BLaER1 (cell line): ENCODE measurements around the gene BACH2.

ENCODE experiments used
- H3K27ac ChIP-seq: shearing (Covaris generic); formaldehyde crosslinking; 2 replicates; pipeline ENCODE4 v1.8.1; 2022
- H3K27me3 ChIP-seq: shearing (Covaris generic); formaldehyde crosslinking; 2 replicates; pipeline ENCODE4 v1.8.1; 2022
- H3K36me3 ChIP-seq: shearing (Covaris generic); formaldehyde crosslinking; 2 replicates; pipeline ENCODE4 v1.8.1; 2022
- H3K4me1 ChIP-seq: shearing (Covaris generic); formaldehyde crosslinking; 2 replicates; pipeline ENCODE4 v1.8.1; 2022
- H3K4me2 ChIP-seq: shearing (Covaris generic); formaldehyde crosslinking; 2 replicates; pipeline ENCODE4 v1.8.1; 2022
- H3K4me3 ChIP-seq: shearing (Covaris generic); formaldehyde crosslinking; 2 replicates; pipeline ENCODE4 v1.8.1; 2022
- H3K9ac ChIP-seq: shearing (Covaris generic); formaldehyde crosslinking; 2 replicates; pipeline ENCODE4 v1.8.1; 2022
- H3K9me3 ChIP-seq: shearing (Covaris generic); formaldehyde crosslinking; 2 replicates; pipeline ENCODE4 v1.8.1; 2022
- H4K20me1 ChIP-seq: shearing (Covaris generic); formaldehyde crosslinking; 2 replicates; pipeline ENCODE4 v1.8.1; 2022
- Cebpa-rat ChIP-seq: shearing (Covaris generic); IDR thresholded peaks from 2 replicates; pipeline ENCODE4 v1.8.1; 2022

BACH2 gene

GRCh38 chr6:90303039-90303438, 6.4 kb upstream of the BACH2 start:
- Histone ChIP-seq H4K20me1 (no peaks in the 10 kb centered on the region), H3K9me3 (no peaks in the 10 kb centered on the region), H3K4me2 (peak overlapping the region; percentile 43; the same call in 1 of the 2 replicates), H3K27me3 (no peaks in the 10 kb centered on the region), H3K4me1 (peaks cover 37% of the 10 kb centered on the region), H3K36me3 (no peaks in the 10 kb centered on the region), H3K9ac (no peak overlapping the region), H3K27ac (no peak overlapping the region), H3K4me3 (no peak overlapping the region)
- TF ChIP-seq Cebpa-rat, result no peak

- H3K4me1 ChIP-seq, result peaks cover 44% of the 10 kb centered on the region
- no peaks in the 10 kb centered on the region for H3K36me3 ChIP-seq
- H3K27me3 ChIP-seq, result no peaks in the 10 kb centered on the region
- no peak overlapping the region for H3K4me3 ChIP-seq
- no peaks in the 10 kb centered on the region for H4K20me1 ChIP-seq
- no peak overlapping the region for H3K27ac ChIP-seq
- no peaks in the 10 kb centered on the region for H3K9me3 ChIP-seq
- H3K4me2 ChIP-seq, result no peak overlapping the region
- H3K9ac ChIP-seq, result no peak overlapping the region
- TF ChIP-seq Cebpa-rat, result no peak
Measured at GRCh38 chr6:90302320-90302719, 5.7 kb upstream of the BACH2 start.

GRCh38 chr6:90301816-90302215, 5.2 kb upstream of the BACH2 start:
- Histone ChIP-seq H3K27me3 (no peaks in the 10 kb centered on the region), H3K9ac (no peak overlapping the region), H3K4me3 (no peak overlapping the region), H3K4me2 (no peak overlapping the region), H3K9me3 (no peaks in the 10 kb centered on the region), H4K20me1 (no peaks in the 10 kb centered on the region), H3K4me1 (peaks cover 48% of the 10 kb centered on the region), H3K36me3 (no peaks in the 10 kb centered on the region), H3K27ac (no peak overlapping the region)
- no peak for TF ChIP-seq Cebpa-rat

- Histone ChIP-seq H3K4me1 (peaks cover 28% of the 10 kb centered on the region), H3K9ac (no peak overlapping the region), H3K4me2 (peak overlapping the region; percentile 79; the same call in 1 of the 2 replicates), H3K9me3 (no peaks in the 10 kb centered on the region), H3K36me3 (no peaks in the 10 kb centered on the region), H3K4me3 (no peak overlapping the region), H3K27ac (no peak overlapping the region), H4K20me1 (no peaks in the 10 kb centered on the region; the same call in 1 of the 2 replicates), H3K27me3 (no peaks in the 10 kb centered on the region)
- no peak for TF ChIP-seq Cebpa-rat
Measured at GRCh38 chr6:90298459-90299053, 1.9 kb upstream of the BACH2 start.

- Histone ChIP-seq H3K36me3 (no peaks in the 10 kb centered on the region), H3K27ac (no peak overlapping the region; the same call in 1 of the 2 replicates), H3K9ac (no peak overlapping the region; the same call in 1 of the 2 replicates), H4K20me1 (peaks cover 1% of the 10 kb centered on the region; the same call in 1 of the 2 replicates), H3K4me1 (peaks cover 28% of the 10 kb centered on the region), H3K9me3 (no peaks in the 10 kb centered on the region), H3K4me2 (peak overlapping the region; percentile 79), H3K27me3 (no peaks in the 10 kb centered on the region), H3K4me3 (no peak overlapping the region)
- TF ChIP-seq Cebpa-rat, result no peak
Measured at GRCh38 chr6:90297867-90298381, 1.3 kb upstream of the BACH2 start.

GRCh38 chr6:90297115-90297866, 648 bp upstream of the BACH2 start:
- peak overlapping the region; percentile 83 for H3K27ac ChIP-seq
- peak overlapping the region; percentile 82 for H3K4me3 ChIP-seq
- H4K20me1 ChIP-seq, result peaks cover 7% of the 10 kb centered on the region; the same call in 1 of the 2 replicates
- no peaks in the 10 kb centered on the region for H3K27me3 ChIP-seq
- TF ChIP-seq Cebpa-rat, result no peak
- H3K4me1 ChIP-seq, result peaks cover 32% of the 10 kb centered on the region
- peak overlapping the region; percentile 77 for H3K9ac ChIP-seq
- H3K9me3 ChIP-seq, result no peaks in the 10 kb centered on the region
- H3K4me2 ChIP-seq, result peak overlapping the region; percentile 79
- H3K36me3 ChIP-seq, result no peaks in the 10 kb centered on the region

- H3K27ac ChIP-seq, result peak overlapping the region; percentile 88
- H3K4me1 ChIP-seq, result peaks cover 43% of the 10 kb centered on the region
- H3K9ac ChIP-seq, result peak overlapping the region; percentile 86
- H4K20me1 ChIP-seq, result peaks cover 15% of the 10 kb centered on the region; the same call in 1 of the 2 replicates
- H3K27me3 ChIP-seq, result no peaks in the 10 kb centered on the region
- 0 out of 2 replicates have a peak, but pooled peaks cover 2% of the 10 kb centered on the region for H3K36me3 ChIP-seq
- H3K4me2 ChIP-seq, result peak overlapping the region; percentile 77
- no peak for TF ChIP-seq Cebpa-rat
- peak overlapping the region; percentile 82 for H3K4me3 ChIP-seq
- H3K9me3 ChIP-seq, result no peaks in the 10 kb centered on the region
Measured at GRCh38 chr6:90295854-90296340, 746 bp downstream of the BACH2 start.

- peak overlapping the region; percentile 88 for H3K27ac ChIP-seq
Measured at GRCh38 chr6:90294989-90295853, 1.4 kb downstream of the BACH2 start.

GRCh38 chr6:90294614-90294988, 2.0 kb downstream of the BACH2 start:
- H3K27me3 ChIP-seq, result no peaks in the 10 kb centered on the region
- peak overlapping the region; percentile 88 for H3K27ac ChIP-seq
- 0 out of 2 replicates have a peak, but pooled peaks cover 14% of the 10 kb centered on the region for H3K36me3 ChIP-seq
- H3K4me3 ChIP-seq, result peak overlapping the region; percentile 82
- peak overlapping the region; percentile 77 for H3K4me2 ChIP-seq
- no peaks in the 10 kb centered on the region; the same call in 1 of the 2 replicates for H3K9me3 ChIP-seq
- H4K20me1 ChIP-seq, result peaks cover 15% of the 10 kb centered on the region; the same call in 1 of the 2 replicates
- no peak for TF ChIP-seq Cebpa-rat
- H3K9ac ChIP-seq, result peak overlapping the region; percentile 86
- peaks cover 47% of the 10 kb centered on the region for H3K4me1 ChIP-seq

More at GRCh38 chr6:90294989-90295853, 1.4 kb downstream of the BACH2 start:
- no peak for TF ChIP-seq Cebpa-rat
- H3K9ac ChIP-seq, result peak overlapping the region; percentile 86
- peaks cover 15% of the 10 kb centered on the region; the same call in 1 of the 2 replicates for H4K20me1 ChIP-seq
- H3K36me3 ChIP-seq, result 0 out of 2 replicates have a peak, but pooled peaks cover 9% of the 10 kb centered on the region
- peak overlapping the region; percentile 82 for H3K4me3 ChIP-seq
- peaks cover 47% of the 10 kb centered on the region for H3K4me1 ChIP-seq
- H3K27me3 ChIP-seq, result no peaks in the 10 kb centered on the region
- H3K9me3 ChIP-seq, result no peaks in the 10 kb centered on the region
- peak overlapping the region; percentile 77 for H3K4me2 ChIP-seq
